Bronchial epithelial cell (primary cell): ENCODE data around the gene DPH7. TPM values are rescaled to one million over a fixed set of nuclear protein-coding genes. Genes with fewer than 3 reads are reported as not detected.

ENCODE experiments used
- DNase-seq: peaks from one replicate; pipeline ENCODE4 v3.0.0-alpha.2; 2010; ENCODE audit warnings: low read depth
- FAIRE-seq: peaks from 2 replicates; lab custom pipeline; 2011; peaks lifted over from hg19 to GRCh38; lab: Jason Lieb, UNC
- H3K27me3 ChIP-seq: 2 replicates; pipeline ENCODE4 v1.5.1; 2011; ENCODE audit warnings: low read length; ENCODE audit not compliant: control insufficient read depth, insufficient read depth
- H3K36me3 ChIP-seq: 2 replicates; pipeline ENCODE4 v1.5.1; 2011; ENCODE audit warnings: low read length; ENCODE audit not compliant: control insufficient read depth, insufficient read depth
- H3K4me3 ChIP-seq: 2 replicates; pipeline ENCODE4 v1.5.1; 2011; ENCODE audit warnings: mild to moderate bottlenecking, low read depth, low read length, control low read depth
- CTCF ChIP-seq: IDR thresholded peaks from 2 replicates; pipeline ENCODE4 v1.5.1; 2011; ENCODE audit warnings: mild to moderate bottlenecking, moderate library complexity, low read length, control low read depth, inconsistent platforms; ENCODE audit not compliant: insufficient read depth, severe bottlenecking
- total RNA-seq: library from RNA; depleted of rRNA; stranded (reverse); fragments of >200 nt; gene quantifications from 2 replicates; pipeline ENCODE4 v1.2.1, GENCODE V29; 2014

The DPH7 gene
- total RNA-seq, 1 donor from 2014 or later, result 33.7 TPM

DNA sequence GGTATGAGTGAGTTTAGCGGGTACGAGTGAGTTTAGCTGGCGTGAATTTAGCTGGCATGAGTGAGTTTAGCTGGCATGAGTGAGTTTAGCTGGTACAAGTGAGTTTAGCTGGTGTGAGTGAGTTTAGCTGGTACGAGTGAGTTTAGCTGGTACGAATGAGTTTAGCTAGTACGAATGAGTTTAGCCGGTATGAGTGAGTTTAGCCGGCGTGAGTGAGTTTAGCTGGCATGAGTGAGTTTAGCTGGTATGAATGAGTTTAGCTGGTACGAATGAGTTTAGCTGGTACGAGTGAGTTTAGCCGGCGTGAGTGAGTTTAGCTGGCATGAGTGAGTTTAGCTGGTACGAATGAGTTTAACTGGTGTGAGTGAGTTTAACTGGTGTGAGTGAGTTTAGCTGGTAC, 69.5 kb downstream of the DPH7 start:
- H3K36me3 ChIP-seq, result no peaks in the 10 kb centered on the region
- H3K27me3 ChIP-seq, result no peaks in the 10 kb centered on the region
- H3K4me3 ChIP-seq, result no peak overlapping the region
- DNase-seq (no peak), FAIRE-seq (peak; percentile 32)
- TF ChIP-seq CTCF, result no peak

GRCh38 chr9:137506702-137507171, 72.0 kb downstream of the DPH7 start:
- FAIRE-seq (no peak), DNase-seq (no peak)
- no peak for TF ChIP-seq CTCF
- no peaks in the 10 kb centered on the region for H3K36me3 ChIP-seq
- no peak overlapping the region for H3K4me3 ChIP-seq
- H3K27me3 ChIP-seq, result no peaks in the 10 kb centered on the region

DNA sequence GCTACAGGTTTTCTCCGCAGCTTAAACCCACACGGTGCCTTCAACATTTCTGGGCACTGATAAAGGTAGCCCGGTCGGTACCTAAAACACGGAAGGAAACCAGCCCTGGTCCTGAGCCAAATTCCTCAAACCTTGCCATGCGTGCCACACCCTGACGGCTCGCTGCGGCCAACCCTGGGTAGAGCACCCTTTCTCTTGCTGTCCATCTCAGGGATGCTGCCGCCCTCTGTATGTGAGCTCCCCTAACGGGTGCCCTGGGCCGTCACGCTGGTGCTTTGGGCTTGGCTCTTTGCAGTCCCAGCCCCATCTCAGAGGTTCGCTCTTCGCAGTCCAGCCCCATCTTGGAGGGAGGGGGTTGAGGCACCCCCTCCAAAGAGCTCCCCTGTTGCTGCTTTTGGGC, 72.5 kb downstream of the DPH7 start:
- no peak overlapping the region for H3K4me3 ChIP-seq
- FAIRE-seq (no peak), DNase-seq (no peak)
- no peak for TF ChIP-seq CTCF
- no peaks in the 10 kb centered on the region for H3K27me3 ChIP-seq
- H3K36me3 ChIP-seq, result no peaks in the 10 kb centered on the region

DNA sequence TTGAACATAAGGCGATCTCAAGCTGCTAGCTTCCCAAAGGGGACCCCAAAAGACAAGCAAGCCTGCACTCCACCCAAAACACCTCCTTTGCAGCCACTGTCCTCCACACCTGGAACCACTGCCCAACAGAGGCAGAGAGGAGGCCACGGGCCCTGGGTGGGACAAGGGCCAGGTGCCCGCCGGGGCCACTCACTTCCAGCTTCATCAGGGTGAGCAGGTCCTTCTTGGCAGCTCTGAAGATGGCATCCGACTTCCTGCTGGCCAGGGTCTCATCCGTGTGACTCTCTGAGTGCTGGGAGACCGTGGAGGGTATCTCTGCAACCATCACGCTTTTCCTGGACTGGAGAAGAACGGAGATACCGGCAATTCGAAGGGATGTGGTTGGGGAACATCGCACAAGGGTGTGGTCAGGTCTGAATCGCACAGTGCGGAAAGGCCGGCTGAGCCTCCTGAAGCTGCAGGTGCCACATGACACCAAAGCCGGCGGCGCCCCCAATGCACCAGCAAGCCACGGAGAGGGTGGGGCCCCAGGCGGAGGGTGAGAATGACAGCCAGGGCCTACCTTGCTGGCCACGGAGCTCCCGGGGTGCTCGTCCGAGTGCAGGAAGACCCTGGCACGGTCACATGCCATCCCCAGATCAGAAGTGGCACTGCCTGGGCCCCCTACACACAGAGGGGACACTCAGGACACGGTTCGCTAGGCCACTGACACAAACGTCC, 73.1 kb downstream of the DPH7 start:
- Histone ChIP-seq H3K36me3 (no peaks in the 10 kb centered on the region), H3K4me3 (no peak overlapping the region), H3K27me3 (no peaks in the 10 kb centered on the region)
- DNase-seq (no peak), FAIRE-seq (no peak)
- no peak for TF ChIP-seq CTCF

Other genes starting within 250 kb of the DPH7 start
- gene EXD3, start 155.8 kb downstream of the DPH7 start, total RNA-seq, result 10.8 and 12.2 TPM in 2 replicates
- 0.53 and 2.3 TPM in 2 replicates for gene NOXA1, start 155.5 kb downstream of the DPH7 start, total RNA-seq
- gene ENTPD8, start 137.6 kb downstream of the DPH7 start, total RNA-seq, result not detected in 2 replicates
- 15.1 and 17.9 TPM in 2 replicates for gene NSMF, start 119.6 kb downstream of the DPH7 start, total RNA-seq
- gene PNPLA7, start 28.5 kb downstream of the DPH7 start, total RNA-seq, result 0.26 TPM in 2 replicates
- gene MRPL41, start 27.0 kb downstream of the DPH7 start, total RNA-seq, result 64.2 and 81.8 TPM in 2 replicates
- gene ZMYND19, start 11.6 kb upstream of the DPH7 start, total RNA-seq, result 30.7 and 34.2 TPM in 2 replicates
- 114 and 136 TPM in 2 replicates for gene ARRDC1, start 26.8 kb upstream of the DPH7 start, total RNA-seq
- 45.3 and 45.4 TPM in 2 replicates for gene EHMT1, start 40.1 kb upstream of the DPH7 start, total RNA-seq